ENCODE data around the gene MYO15B. TPM values are rescaled to one million over a fixed set of nuclear protein-coding genes. Genes with fewer than 3 reads are reported as not detected.

The MYO15B gene
- total and polyA plus RNA-seq, 2 of the 13 experiments (the other 11 are each of a cell fraction or from before 2014, with no cell fraction given): 2.8 to 8.1 TPM

DNA sequence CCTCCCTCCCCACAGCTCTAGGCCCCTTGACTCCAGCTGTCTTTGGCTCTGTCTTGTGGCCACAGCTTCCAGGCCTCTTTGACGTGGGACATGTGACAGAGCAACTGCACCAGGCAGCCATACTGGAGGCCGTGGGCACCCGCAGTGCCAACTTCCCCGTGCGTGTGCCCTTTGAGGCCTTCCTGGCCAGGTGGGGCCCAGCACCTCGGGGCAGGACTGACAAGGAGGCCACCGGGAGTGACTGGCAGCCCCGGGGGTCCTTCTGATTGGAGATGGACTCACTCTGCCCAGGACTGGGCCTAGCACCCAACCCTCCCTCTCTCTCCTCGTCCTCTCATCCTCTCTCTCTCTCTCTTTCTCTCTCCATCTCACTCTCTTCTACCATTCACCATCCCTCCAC, 15.5 kb downstream of the MYO15B start:
- FAIRE-seq (no peak), ATAC-seq (no peak; the same call in 1 of the 3 replicates), DNase-seq (ENCODE audit: low spot score) (no peak)
- H2AFZ ChIP-seq (ENCODE audit: low read length): no peak overlapping the region
- peaks cover 14% of the 10 kb centered on the region; the same call in 1 of the 2 replicates for H3K4me1 ChIP-seq (ENCODE audit: insufficient read depth, low read length)
- H3K79me2 ChIP-seq (ENCODE audit: insufficient read depth, low read length): no peaks in the 10 kb centered on the region
- H3K9ac ChIP-seq (ENCODE audit: insufficient read depth, low read depth, low read length): no peak overlapping the region
- WGBS (ENCODE audit: low lambda C conversion rate): 21% methylated on average over 9 of the region's 9 CpGs
- no peak overlapping the region for H3K27ac ChIP-seq (ENCODE audit: extremely low read length, insufficient read depth, low read length)
- intact Hi-C loops (cut with micrococcal nuclease; ENCODE audit: unreplicated experiment): no loop called here
- peaks cover 2 to 11% of the 10 kb centered on the region in 2 experiments; a peak in 2 of 5 replicates for H3K27me3 ChIP-seq (ENCODE audit: control insufficient read depth in 1 of 2, insufficient read depth in 2 of 2, low read length in 2 of 2)
- no peaks in the 10 kb centered on the region for H3K9me3 ChIP-seq (ENCODE audit: low read length)
- H3K36me3 ChIP-seq (replicated peaks in 1 of 2; ENCODE audit: control insufficient read depth in 1 of 2, insufficient read depth in 2 of 2, low read length in 2 of 2): no peaks in the 10 kb centered on the region
- no peaks in the 10 kb centered on the region for H4K20me1 ChIP-seq (ENCODE audit: insufficient read depth, low read length)
- no peak overlapping the region for H3K4me3 ChIP-seq (replicated peaks in 1 of 3; ENCODE audit: insufficient read depth in 1 of 3, low read depth in 2 of 3, low read length in 3 of 3)
- in situ Hi-C loops (cut with HindIII; ENCODE audit: extremely low pct_ligation_motif_present, low pct_unique_long_range_greater_than_20kb): no loop called here
- TF ChIP-seq NCOA1 (CRISPR knock-in tag; IDR thresholded peaks at IDR 0.05) (no peak), ZNF766 (CRISPR knock-in tag; IDR thresholded peaks at IDR 0.05; ENCODE audit: borderline replicate concordance) (no peak), ZNF34 (CRISPR knock-in tag; IDR thresholded peaks at IDR 0.05; ENCODE audit: borderline replicate concordance) (no peak), ZNF30 (CRISPR knock-in tag; IDR thresholded peaks at IDR 0.05) (no peak), HNRNPLL (IDR thresholded peaks at IDR 0.05; ENCODE audit: low read depth, low read length, poor library complexity, severe bottlenecking) (no peak)
- TF ChIP-seq, protein P1, sequence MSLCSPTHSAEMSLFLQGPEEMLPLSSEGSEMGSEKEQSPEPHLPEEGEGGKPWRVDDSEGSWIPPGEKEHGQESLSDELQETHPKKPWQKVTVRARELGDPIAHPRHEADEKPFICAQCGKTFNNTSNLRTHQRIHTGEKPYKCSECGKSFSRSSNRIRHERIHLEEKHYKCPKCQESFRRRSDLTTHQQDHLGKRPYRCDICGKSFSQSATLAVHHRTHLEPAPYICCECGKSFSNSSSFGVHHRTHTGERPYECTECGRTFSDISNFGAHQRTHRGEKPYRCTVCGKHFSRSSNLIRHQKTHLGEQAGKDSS (CRISPR knock-in tag; IDR thresholded peaks at IDR 0.05; ENCODE audit: borderline replicate concordance, low read depth): no peak
- TF ChIP-seq, protein P2, sequence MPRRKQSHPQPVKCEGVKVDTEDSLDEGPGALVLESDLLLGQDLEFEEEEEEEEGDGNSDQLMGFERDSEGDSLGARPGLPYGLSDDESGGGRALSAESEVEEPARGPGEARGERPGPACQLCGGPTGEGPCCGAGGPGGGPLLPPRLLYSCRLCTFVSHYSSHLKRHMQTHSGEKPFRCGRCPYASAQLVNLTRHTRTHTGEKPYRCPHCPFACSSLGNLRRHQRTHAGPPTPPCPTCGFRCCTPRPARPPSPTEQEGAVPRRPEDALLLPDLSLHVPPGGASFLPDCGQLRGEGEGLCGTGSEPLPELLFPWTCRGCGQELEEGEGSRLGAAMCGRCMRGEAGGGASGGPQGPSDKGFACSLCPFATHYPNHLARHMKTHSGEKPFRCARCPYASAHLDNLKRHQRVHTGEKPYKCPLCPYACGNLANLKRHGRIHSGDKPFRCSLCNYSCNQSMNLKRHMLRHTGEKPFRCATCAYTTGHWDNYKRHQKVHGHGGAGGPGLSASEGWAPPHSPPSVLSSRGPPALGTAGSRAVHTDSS (CRISPR knock-in tag; conservative IDR thresholded peaks at IDR 0.05): no peak
- TF ChIP-seq, protein P3, sequence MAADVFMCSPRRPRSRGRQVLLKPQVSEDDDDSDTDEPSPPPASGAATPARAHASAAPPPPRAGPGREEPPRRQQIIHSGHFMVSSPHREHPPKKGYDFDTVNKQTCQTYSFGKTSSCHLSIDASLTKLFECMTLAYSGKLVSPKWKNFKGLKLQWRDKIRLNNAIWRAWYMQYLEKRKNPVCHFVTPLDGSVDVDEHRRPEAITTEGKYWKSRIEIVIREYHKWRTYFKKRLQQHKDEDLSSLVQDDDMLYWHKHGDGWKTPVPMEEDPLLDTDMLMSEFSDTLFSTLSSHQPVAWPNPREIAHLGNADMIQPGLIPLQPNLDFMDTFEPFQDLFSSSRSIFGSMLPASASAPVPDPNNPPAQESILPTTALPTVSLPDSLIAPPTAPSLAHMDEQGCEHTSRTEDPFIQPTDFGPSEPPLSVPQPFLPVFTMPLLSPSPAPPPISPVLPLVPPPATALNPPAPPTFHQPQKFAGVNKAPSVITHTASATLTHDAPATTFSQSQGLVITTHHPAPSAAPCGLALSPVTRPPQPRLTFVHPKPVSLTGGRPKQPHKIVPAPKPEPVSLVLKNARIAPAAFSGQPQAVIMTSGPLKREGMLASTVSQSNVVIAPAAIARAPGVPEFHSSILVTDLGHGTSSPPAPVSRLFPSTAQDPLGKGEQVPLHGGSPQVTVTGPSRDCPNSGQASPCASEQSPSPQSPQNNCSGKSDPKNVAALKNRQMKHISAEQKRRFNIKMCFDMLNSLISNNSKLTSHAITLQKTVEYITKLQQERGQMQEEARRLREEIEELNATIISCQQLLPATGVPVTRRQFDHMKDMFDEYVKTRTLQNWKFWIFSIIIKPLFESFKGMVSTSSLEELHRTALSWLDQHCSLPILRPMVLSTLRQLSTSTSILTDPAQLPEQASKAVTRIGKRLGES (CRISPR knock-in tag; IDR thresholded peaks at IDR 0.05; ENCODE audit: borderline replicate concordance): no peak
- no TSS peak for BruUV-seq (replicated peaks)
- POLR2A ChIA-PET: interaction anchor here (0.8 to 3.0 kb wide), 3 partner anchors 8 to 177 kb away, joined by 3 to 40 read pairs (median 3); no protein-coding TSS in a partner anchor
- no peak overlapping the region for H3K4me2 ChIP-seq (ENCODE audit: low read depth, low read length)
- CTCF ChIA-PET (ENCODE audit: low intra/inter-chr PET ratio, low total read pairs): interaction anchor here (1.1 kb wide), 1 partner anchor 14 kb away, joined by 4 read pairs; no protein-coding TSS in a partner anchor

All from HepG2 (cell line).